Testis (tissue), 3 donors: ENCODE data around the gene OPCML. TPM values are rescaled to one million over a fixed set of nuclear protein-coding genes. Genes with fewer than 3 reads are reported as not detected.

ENCODE experiments used
- DNase-seq: peaks from one replicate; pipeline ENCODE4 v3.0.0-alpha.2; 2019
- H3K27ac ChIP-seq, 2 donors: fragments of 200-600 bp; sonication (generic); one replicate each; pipeline ENCODE4 v1.5.1; 2019
- H3K27me3 ChIP-seq: fragments of 200-600 bp; sonication (generic); one replicate; pipeline ENCODE4 v1.5.1; 2019
- H3K36me3 ChIP-seq: fragments of 200-600 bp; sonication (generic); one replicate; pipeline ENCODE4 v1.5.1; 2017; ENCODE audit warnings: low read depth; ENCODE audit errors: missing control alignments
- H3K4me1 ChIP-seq: fragments of 200-600 bp; sonication (generic); one replicate; pipeline ENCODE4 v1.5.1; 2019
- H3K4me3 ChIP-seq, 2 donors: fragments of 200-600 bp; sonication (generic); one replicate each; pipeline ENCODE4 v1.5.1; 2017 to 2019
- H3K9me3 ChIP-seq: fragments of 200-600 bp; sonication (generic); one replicate; pipeline ENCODE4 v1.5.1; 2017
- CTCF ChIP-seq, 3 experiments: fragments of 450-650 bp in 2 of 3; fragments of 200-600 bp in 1 of 3; sonication (generic) in 1 of 3; IDR thresholded peaks; one replicate each; pipeline ENCODE4 v1.5.1; 2016 to 2019; ENCODE audit warnings: antibody characterized with exemption in 3 of 3, mild to moderate bottlenecking in 2 of 3, moderate library complexity in 1 of 3
- POLR2A ChIP-seq: fragments of 450-650 bp; IDR thresholded peaks from one replicate; pipeline ENCODE4 v1.6.1; 2017; ENCODE audit warnings: antibody characterized with exemption, mild to moderate bottlenecking, moderate library complexity
- WGBS, 2 donors: methylation state at CpG; one replicate each; pipeline ENCODE4 v1.1.5; 2018; 5-methylcytosine and 5-hydroxymethylcytosine counted together
- intact Hi-C: fragments of 100-400 bp; cut with DNase I; formaldehyde crosslinking; loops from one replicate; pipeline ENCODE4 v1.15.1; 2023; ENCODE audit warnings: low total_unique reads
- polyA plus RNA-seq: library from polyadenylated mRNA; stranded (reverse); fragments of 350-450 nt; fragmentation: Illumina TruSeq; extraction: RNeasy Lipid Tissue Mini Kit (QIAGEN cat#74804); gene quantifications from one replicate; pipeline ENCODE4 v1.2.3, GENCODE V29; 2014; ENCODE audit warnings: low read depth, low replicate concordance; ENCODE audit not compliant: insufficient read depth
- total RNA-seq, 2 donors: library from RNA; depleted of rRNA; stranded (reverse); fragments of >200 nt; gene quantifications; one replicate each; pipeline ENCODE4 v1.2.3, GENCODE V29; 2016

Gene OPCML
- total and polyA plus RNA-seq, 3 donors from 2014 or later: 0.16 to 2.7 (median 0.62) TPM

DNA sequence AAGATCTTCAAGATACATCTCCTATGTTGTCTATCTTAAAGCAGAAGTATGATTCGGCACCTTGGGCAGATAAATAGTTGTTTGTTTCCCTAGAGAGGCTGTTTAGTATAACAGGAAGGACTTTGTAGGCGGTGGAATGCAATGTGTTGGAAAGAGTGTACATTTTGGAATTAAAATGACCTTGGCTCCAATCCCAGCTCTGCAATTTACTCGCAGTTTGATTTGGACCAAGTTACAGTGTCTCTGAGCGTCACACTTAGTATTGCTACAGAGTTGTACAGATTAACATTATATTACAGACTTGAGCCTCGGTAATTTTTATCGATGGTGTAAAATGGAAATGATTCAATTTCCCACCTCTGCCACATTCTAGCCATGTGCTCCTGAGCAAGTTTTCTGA, 265.3 kb downstream of the OPCML start:
- DNase-seq: no peak
- H3K4me3 ChIP-seq: no peak overlapping the region
- intact Hi-C loops: no loop called here
- H3K27ac ChIP-seq: no peak overlapping the region
- H3K27me3 ChIP-seq: no peaks in the 10 kb centered on the region
- no peak for TF ChIP-seq CTCF (IDR thresholded peaks at IDR 0.05)
- no peak for TF ChIP-seq POLR2A
- WGBS, 2 donors: 34 to 37% methylated on average over 6 of the region's 6 CpGs
- H3K4me1 ChIP-seq: no peaks in the 10 kb centered on the region
- no peaks in the 10 kb centered on the region for H3K9me3 ChIP-seq
- H3K36me3 ChIP-seq: no peaks in the 10 kb centered on the region

DNA sequence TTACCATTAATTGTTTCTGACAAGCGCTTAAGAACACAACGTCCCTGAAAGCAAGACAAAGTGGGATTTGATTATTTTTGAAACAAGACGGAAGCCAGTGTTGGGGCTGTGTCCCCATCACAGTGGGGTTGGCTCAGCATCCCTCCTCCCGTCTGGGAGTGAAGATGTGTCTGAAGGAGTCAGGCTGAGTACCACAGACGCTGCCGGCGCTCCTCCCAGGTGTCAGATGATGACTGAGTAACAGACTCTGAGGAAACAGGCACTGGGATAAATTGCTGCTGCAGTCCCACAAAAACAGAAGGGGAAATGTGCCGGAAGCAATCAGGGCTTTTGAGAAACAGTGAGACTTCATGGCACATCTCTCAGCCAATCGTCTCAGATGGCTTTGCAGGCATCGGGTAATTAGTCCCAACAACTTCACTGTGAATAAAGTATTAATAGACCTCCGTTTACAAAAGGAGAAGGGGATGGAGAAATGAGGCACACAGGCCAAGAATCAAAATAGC, 266.7 kb downstream of the OPCML start:
- intact Hi-C loops: no loop called here
- TF ChIP-seq POLR2A (no peak), CTCF (IDR thresholded peaks at IDR 0.05) (no peak)
- Histone ChIP-seq H3K27me3 (no peaks in the 10 kb centered on the region), H3K9me3 (no peaks in the 10 kb centered on the region), H3K4me3 (no peak overlapping the region), H3K27ac (no peak overlapping the region), H3K4me1 (no peaks in the 10 kb centered on the region), H3K36me3 (no peaks in the 10 kb centered on the region)
- no peak for DNase-seq
- 32 to 37% methylated on average over 11 of the region's 11 CpGs for WGBS, 2 donors

- H3K27ac ChIP-seq: no peak overlapping the region
- DNase-seq: no peak
- H3K4me3 ChIP-seq: no peak overlapping the region
- H3K36me3 ChIP-seq: no peaks in the 10 kb centered on the region
- H3K27me3 ChIP-seq: no peaks in the 10 kb centered on the region
- no peaks in the 10 kb centered on the region for H3K4me1 ChIP-seq
- H3K9me3 ChIP-seq: no peaks in the 10 kb centered on the region
- WGBS, 2 donors: 86 to 90% methylated on average over 2 of the region's 2 CpGs
- no peak for TF ChIP-seq POLR2A
- TF ChIP-seq CTCF (IDR thresholded peaks at IDR 0.05): no peak
- intact Hi-C loops: no loop called here
These were observed 269.0 kb downstream of the OPCML start for GRCh38 chr11:133263332-133263731.

DNA sequence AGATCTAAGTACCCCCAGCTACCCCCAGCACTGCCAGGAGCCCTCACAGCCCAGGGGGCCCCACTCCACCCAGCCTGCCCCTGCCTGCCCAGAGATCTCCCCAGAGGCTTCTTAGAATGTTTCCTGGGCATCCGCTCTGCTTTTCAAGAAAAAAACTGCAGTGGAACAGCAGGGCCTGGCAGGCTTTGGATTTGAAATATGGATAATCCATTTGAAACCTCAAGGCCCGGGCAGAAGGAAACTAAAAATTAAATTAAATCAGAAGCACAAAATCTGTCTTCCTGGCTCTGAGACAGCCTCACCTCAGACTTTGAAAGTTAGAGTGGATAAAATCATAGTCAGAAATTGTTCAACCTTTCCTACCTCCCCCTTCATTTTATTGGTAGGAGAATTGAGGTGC, 273.6 kb downstream of the OPCML start:
- no peak for DNase-seq
- intact Hi-C loops: no loop called here
- Histone ChIP-seq H3K4me3 (no peak overlapping the region), H3K36me3 (no peaks in the 10 kb centered on the region), H3K9me3 (no peaks in the 10 kb centered on the region), H3K27ac (no peak overlapping the region), H3K27me3 (no peaks in the 10 kb centered on the region), H3K4me1 (no peaks in the 10 kb centered on the region)
- TF ChIP-seq POLR2A: no peak
- no peak for TF ChIP-seq CTCF (IDR thresholded peaks at IDR 0.05)
- 88 to 90% methylated on average over 2 of the region's 2 CpGs for WGBS, 2 donors

DNA sequence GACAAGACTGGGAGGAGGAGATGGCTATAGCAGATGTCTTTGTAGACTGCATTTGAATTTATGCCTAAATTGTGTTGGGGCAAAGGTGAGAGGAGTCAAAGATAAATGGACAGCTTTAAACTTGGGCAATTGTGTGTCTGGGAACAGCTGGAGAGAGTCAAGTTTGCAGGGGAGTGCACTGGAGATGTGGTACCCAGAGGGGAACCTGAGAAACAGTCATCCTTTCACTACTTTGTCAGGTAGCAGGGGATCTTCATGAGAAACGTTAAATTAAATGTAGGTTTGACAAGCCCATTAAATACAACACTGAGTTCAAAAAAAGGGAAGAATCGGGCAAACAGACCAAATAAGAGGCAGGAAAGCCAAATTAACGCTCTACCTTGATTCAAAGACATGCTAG, 277.7 kb downstream of the OPCML start:
- H3K27me3 ChIP-seq: no peaks in the 10 kb centered on the region
- WGBS, 2 donors: 43 to 50% methylated on average over 3 of the region's 3 CpGs
- no peaks in the 10 kb centered on the region for H3K4me1 ChIP-seq
- H3K9me3 ChIP-seq: no peaks in the 10 kb centered on the region
- DNase-seq: no peak
- no peaks in the 10 kb centered on the region for H3K36me3 ChIP-seq
- no peak for TF ChIP-seq POLR2A
- TF ChIP-seq CTCF (IDR thresholded peaks at IDR 0.05): no peak
- H3K27ac ChIP-seq: no peak overlapping the region
- intact Hi-C loops: no loop called here
- H3K4me3 ChIP-seq: no peak overlapping the region
